ENCODE data around the gene ACADS.

ACADS gene

GRCh38 chr12:120734210-120734609, 8.6 kb downstream of the ACADS start:
- no peak overlapping the region for H3K18ac ChIP-seq (ENCODE audit: low read length)
- no peak overlapping the region for H3K23ac ChIP-seq (ENCODE audit: low read length)
- H2BK5ac ChIP-seq (ENCODE audit: low read length): no peak overlapping the region
- H2AK5ac ChIP-seq (ENCODE audit: low read length): no peak overlapping the region
- H3K56ac ChIP-seq (ENCODE audit: low read length): no peak overlapping the region
- no peak overlapping the region for H3K4ac ChIP-seq (ENCODE audit: low read depth, low read length)
- H3K79me1 ChIP-seq (ENCODE audit: low read length): no peaks in the 10 kb centered on the region
- H3K27me3 ChIP-seq (ENCODE audit: insufficient read depth, low read length, poor library complexity): no peaks in the 10 kb centered on the region
- H3K4me3 ChIP-seq (ENCODE audit: low read length): no peak overlapping the region
- no peak for DNase-seq
- no peak overlapping the region for H2BK15ac ChIP-seq (replicated peaks; ENCODE audit: low read depth)
- H3K4me1 ChIP-seq (ENCODE audit: control insufficient read depth, low read depth, low read length): no peaks in the 10 kb centered on the region
- no CpG with 5 or more reads among the region's 10 CpGs for WGBS (ENCODE audit: extremely low coverage, insufficient coverage, low lambda C conversion rate)
- no peak overlapping the region for H4K5ac ChIP-seq (ENCODE audit: low read length)
- H2BK120ac ChIP-seq (ENCODE audit: low read depth, low read length): no peak overlapping the region
- no peaks in the 10 kb centered on the region for H3K36me3 ChIP-seq (ENCODE audit: control insufficient read depth, insufficient read depth, low read length)
- H3K27ac ChIP-seq (ENCODE audit: low read depth, low read length): no peak overlapping the region
- no peak overlapping the region for H3K9ac ChIP-seq (ENCODE audit: low read length)
- H4K8ac ChIP-seq (ENCODE audit: low read depth, low read length): no peak overlapping the region
- H3K4me2 ChIP-seq (ENCODE audit: low read length): no peak overlapping the region
- H3K79me2 ChIP-seq (ENCODE audit: control insufficient read depth, insufficient read depth, low read length): no peaks in the 10 kb centered on the region

- no peak overlapping the region for H4K8ac ChIP-seq (ENCODE audit: low read depth, low read length)
- DNase-seq: no peak
- H3K36me3 ChIP-seq (ENCODE audit: control insufficient read depth, insufficient read depth, low read length): no peaks in the 10 kb centered on the region
- H3K56ac ChIP-seq (ENCODE audit: low read length): no peak overlapping the region
- WGBS (ENCODE audit: extremely low coverage, insufficient coverage, low lambda C conversion rate): no CpG with 5 or more reads among the region's 3 CpGs
- no peak overlapping the region for H3K4me3 ChIP-seq (ENCODE audit: low read length)
- H3K4me2 ChIP-seq (ENCODE audit: low read length): no peak overlapping the region
- H3K9ac ChIP-seq (ENCODE audit: low read length): no peak overlapping the region
- H4K5ac ChIP-seq (ENCODE audit: low read length): no peak overlapping the region
- no peak overlapping the region for H2AK5ac ChIP-seq (ENCODE audit: low read length)
- no peaks in the 10 kb centered on the region for H3K27me3 ChIP-seq (ENCODE audit: insufficient read depth, low read length, poor library complexity)
- no peaks in the 10 kb centered on the region for H3K4me1 ChIP-seq (ENCODE audit: control insufficient read depth, low read depth, low read length)
- H2BK15ac ChIP-seq (replicated peaks; ENCODE audit: low read depth): no peak overlapping the region
- no peaks in the 10 kb centered on the region for H3K79me1 ChIP-seq (ENCODE audit: low read length)
- H3K23ac ChIP-seq (ENCODE audit: low read length): no peak overlapping the region
- no peak overlapping the region for H3K18ac ChIP-seq (ENCODE audit: low read length)
- H2BK5ac ChIP-seq (ENCODE audit: low read length): no peak overlapping the region
- H2BK120ac ChIP-seq (ENCODE audit: low read depth, low read length): no peak overlapping the region
- no peak overlapping the region for H3K4ac ChIP-seq (ENCODE audit: low read depth, low read length)
- H3K79me2 ChIP-seq (ENCODE audit: control insufficient read depth, insufficient read depth, low read length): no peaks in the 10 kb centered on the region
- H3K27ac ChIP-seq (ENCODE audit: low read depth, low read length): no peak overlapping the region
Observed at GRCh38 chr12:120735181-120735580, 9.6 kb downstream of the ACADS start.

GRCh38 chr12:120736404-120737331, 11.0 kb downstream of the ACADS start:
- Histone ChIP-seq H3K4me2 (ENCODE audit: low read length) (no peak overlapping the region), H3K56ac (ENCODE audit: low read length) (no peak overlapping the region), H3K18ac (ENCODE audit: low read length) (no peak overlapping the region), H2BK120ac (ENCODE audit: low read depth, low read length) (no peak overlapping the region), H4K5ac (ENCODE audit: low read length) (no peak overlapping the region), H3K27me3 (ENCODE audit: insufficient read depth, low read length, poor library complexity) (no peaks in the 10 kb centered on the region), H3K4ac (ENCODE audit: low read depth, low read length) (no peak overlapping the region), H4K8ac (ENCODE audit: low read depth, low read length) (no peak overlapping the region), H3K36me3 (ENCODE audit: control insufficient read depth, insufficient read depth, low read length) (no peaks in the 10 kb centered on the region), H2AK5ac (ENCODE audit: low read length) (no peak overlapping the region), H2BK5ac (ENCODE audit: low read length) (no peak overlapping the region), H3K23ac (ENCODE audit: low read length) (no peak overlapping the region), H3K4me1 (ENCODE audit: control insufficient read depth, low read depth, low read length) (no peaks in the 10 kb centered on the region), H3K79me1 (ENCODE audit: low read length) (no peaks in the 10 kb centered on the region), H3K27ac (ENCODE audit: low read depth, low read length) (no peak overlapping the region), H3K9ac (ENCODE audit: low read length) (no peak overlapping the region), H3K4me3 (ENCODE audit: low read length) (no peak overlapping the region), H2BK15ac (replicated peaks; ENCODE audit: low read depth) (no peak overlapping the region), H3K79me2 (ENCODE audit: control insufficient read depth, insufficient read depth, low read length) (no peaks in the 10 kb centered on the region)
- no CpG with 5 or more reads among the region's 38 CpGs for WGBS (ENCODE audit: extremely low coverage, insufficient coverage, low lambda C conversion rate)
- no peak for DNase-seq

- Histone ChIP-seq H3K79me2 (ENCODE audit: control insufficient read depth, insufficient read depth, low read length) (no peaks in the 10 kb centered on the region), H3K27me3 (ENCODE audit: insufficient read depth, low read length, poor library complexity) (no peaks in the 10 kb centered on the region), H4K8ac (ENCODE audit: low read depth, low read length) (no peak overlapping the region), H3K27ac (ENCODE audit: low read depth, low read length) (no peak overlapping the region), H3K4me3 (ENCODE audit: low read length) (no peak overlapping the region), H3K36me3 (ENCODE audit: control insufficient read depth, insufficient read depth, low read length) (no peaks in the 10 kb centered on the region), H2BK5ac (ENCODE audit: low read length) (no peak overlapping the region), H2BK120ac (ENCODE audit: low read depth, low read length) (no peak overlapping the region), H3K4me1 (ENCODE audit: control insufficient read depth, low read depth, low read length) (no peaks in the 10 kb centered on the region), H3K18ac (ENCODE audit: low read length) (no peak overlapping the region), H3K56ac (ENCODE audit: low read length) (no peak overlapping the region), H2BK15ac (replicated peaks; ENCODE audit: low read depth) (no peak overlapping the region), H2AK5ac (ENCODE audit: low read length) (no peak overlapping the region), H3K9ac (ENCODE audit: low read length) (no peak overlapping the region), H3K4me2 (ENCODE audit: low read length) (no peak overlapping the region), H3K23ac (ENCODE audit: low read length) (no peak overlapping the region), H4K5ac (ENCODE audit: low read length) (no peak overlapping the region), H3K4ac (ENCODE audit: low read depth, low read length) (no peak overlapping the region), H3K79me1 (ENCODE audit: low read length) (no peaks in the 10 kb centered on the region)
- DNase-seq: peak; percentile 74
- no CpG with 5 or more reads among the region's 25 CpGs for WGBS (ENCODE audit: extremely low coverage, insufficient coverage, low lambda C conversion rate)
Observed at GRCh38 chr12:120737557-120738251, 12.1 kb downstream of the ACADS start.

GRCh38 chr12:120738252-120739030, 12.8 kb downstream of the ACADS start:
- Histone ChIP-seq H3K4me3 (ENCODE audit: low read length) (no peak overlapping the region), H3K4me1 (ENCODE audit: control insufficient read depth, low read depth, low read length) (no peaks in the 10 kb centered on the region), H2BK15ac (replicated peaks; ENCODE audit: low read depth) (no peak overlapping the region), H2BK5ac (ENCODE audit: low read length) (no peak overlapping the region), H3K27ac (ENCODE audit: low read depth, low read length) (no peak overlapping the region), H4K8ac (ENCODE audit: low read depth, low read length) (no peak overlapping the region), H2AK5ac (ENCODE audit: low read length) (no peak overlapping the region), H3K9ac (ENCODE audit: low read length) (no peak overlapping the region), H3K79me1 (ENCODE audit: low read length) (no peaks in the 10 kb centered on the region), H3K56ac (ENCODE audit: low read length) (no peak overlapping the region), H3K23ac (ENCODE audit: low read length) (no peak overlapping the region), H3K27me3 (ENCODE audit: insufficient read depth, low read length, poor library complexity) (no peaks in the 10 kb centered on the region), H3K36me3 (ENCODE audit: control insufficient read depth, insufficient read depth, low read length) (no peaks in the 10 kb centered on the region), H3K4ac (ENCODE audit: low read depth, low read length) (no peak overlapping the region), H3K79me2 (ENCODE audit: control insufficient read depth, insufficient read depth, low read length) (no peaks in the 10 kb centered on the region), H3K4me2 (ENCODE audit: low read length) (no peak overlapping the region), H2BK120ac (ENCODE audit: low read depth, low read length) (no peak overlapping the region), H4K5ac (ENCODE audit: low read length) (no peak overlapping the region), H3K18ac (ENCODE audit: low read length) (no peak overlapping the region)
- DNase-seq: no peak
- WGBS (ENCODE audit: extremely low coverage, insufficient coverage, low lambda C conversion rate): no CpG with 5 or more reads among the region's 31 CpGs
